GM12865 (cell line): ENCODE data around the gene OTUB2.

ENCODE experiments used
- DNase-seq: peaks from one replicate; pipeline ENCODE4 v3.0.0; 2010; ENCODE audit warnings: low read depth
- H3K4me3 ChIP-seq: 2 replicates; pipeline ENCODE4 v1.5.1; 2011; ENCODE audit warnings: mild to moderate bottlenecking, low read depth, low read length, control low read depth
- TF ChIP-seq, protein P1 (sequence below): IDR thresholded peaks from 2 replicates; pipeline ENCODE4 v1.5.1; 2011; ENCODE audit warnings: low read length, control low read depth, low read depth, inconsistent platforms; ENCODE audit not compliant: insufficient read depth; ENCODE audit errors: missing control alignments

OTUB2 gene

DNA sequence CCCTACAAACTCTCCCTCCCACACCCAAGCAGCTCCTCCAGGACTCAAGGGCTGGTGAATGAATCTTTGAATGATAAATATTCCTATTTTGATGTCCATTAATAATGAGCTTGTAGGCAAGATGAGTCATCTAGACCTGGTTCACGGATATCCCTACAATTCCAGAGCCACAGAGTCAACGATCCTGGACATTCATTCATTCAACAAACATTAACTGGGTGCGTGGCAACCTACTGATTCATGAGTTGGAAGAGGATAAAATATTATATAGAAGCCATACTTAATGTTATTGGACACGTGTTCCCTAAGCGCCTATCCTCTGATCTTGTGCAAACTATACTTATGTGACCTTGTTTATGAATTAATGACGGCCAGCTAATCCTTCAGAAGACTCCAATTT is 420 bp upstream of the OTUB2 start:
- no peak overlapping the region for H3K4me3 ChIP-seq
- TF ChIP-seq, protein P1, sequence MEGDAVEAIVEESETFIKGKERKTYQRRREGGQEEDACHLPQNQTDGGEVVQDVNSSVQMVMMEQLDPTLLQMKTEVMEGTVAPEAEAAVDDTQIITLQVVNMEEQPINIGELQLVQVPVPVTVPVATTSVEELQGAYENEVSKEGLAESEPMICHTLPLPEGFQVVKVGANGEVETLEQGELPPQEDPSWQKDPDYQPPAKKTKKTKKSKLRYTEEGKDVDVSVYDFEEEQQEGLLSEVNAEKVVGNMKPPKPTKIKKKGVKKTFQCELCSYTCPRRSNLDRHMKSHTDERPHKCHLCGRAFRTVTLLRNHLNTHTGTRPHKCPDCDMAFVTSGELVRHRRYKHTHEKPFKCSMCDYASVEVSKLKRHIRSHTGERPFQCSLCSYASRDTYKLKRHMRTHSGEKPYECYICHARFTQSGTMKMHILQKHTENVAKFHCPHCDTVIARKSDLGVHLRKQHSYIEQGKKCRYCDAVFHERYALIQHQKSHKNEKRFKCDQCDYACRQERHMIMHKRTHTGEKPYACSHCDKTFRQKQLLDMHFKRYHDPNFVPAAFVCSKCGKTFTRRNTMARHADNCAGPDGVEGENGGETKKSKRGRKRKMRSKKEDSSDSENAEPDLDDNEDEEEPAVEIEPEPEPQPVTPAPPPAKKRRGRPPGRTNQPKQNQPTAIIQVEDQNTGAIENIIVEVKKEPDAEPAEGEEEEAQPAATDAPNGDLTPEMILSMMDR = no peak
- no peak for DNase-seq

DNA sequence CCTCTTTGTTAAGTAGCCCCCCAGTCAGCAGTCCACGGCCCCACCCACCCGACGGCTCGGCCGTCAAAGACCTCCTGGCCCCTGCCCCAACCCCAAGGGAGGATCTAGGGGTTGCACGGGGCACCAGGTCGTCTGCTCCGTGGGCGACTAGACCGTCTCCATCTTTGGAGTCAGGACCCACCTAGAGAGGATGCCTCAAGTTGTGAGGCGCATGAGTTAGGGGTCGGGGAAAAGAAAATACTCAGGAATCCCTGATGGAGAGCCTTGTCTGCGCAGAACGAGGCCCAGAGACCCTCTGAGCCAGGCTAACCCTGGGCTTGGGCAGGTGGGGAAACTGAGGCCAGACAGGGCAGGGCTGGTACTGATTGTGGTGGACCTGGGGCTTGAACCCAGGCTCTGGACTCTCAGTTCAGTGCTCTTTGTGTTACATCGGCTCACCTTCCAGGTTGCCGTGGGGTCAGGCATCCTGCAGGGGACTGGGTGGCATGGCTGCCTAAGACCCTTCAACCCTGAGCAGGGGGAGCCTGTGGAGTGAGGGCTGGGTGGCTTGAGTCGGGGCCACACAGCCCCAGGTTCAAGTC is 839 bp downstream of the OTUB2 start:
- TF ChIP-seq, protein P1 = no peak
- peak overlapping the region; percentile 58 for H3K4me3 ChIP-seq
- DNase-seq = no peak

DNA sequence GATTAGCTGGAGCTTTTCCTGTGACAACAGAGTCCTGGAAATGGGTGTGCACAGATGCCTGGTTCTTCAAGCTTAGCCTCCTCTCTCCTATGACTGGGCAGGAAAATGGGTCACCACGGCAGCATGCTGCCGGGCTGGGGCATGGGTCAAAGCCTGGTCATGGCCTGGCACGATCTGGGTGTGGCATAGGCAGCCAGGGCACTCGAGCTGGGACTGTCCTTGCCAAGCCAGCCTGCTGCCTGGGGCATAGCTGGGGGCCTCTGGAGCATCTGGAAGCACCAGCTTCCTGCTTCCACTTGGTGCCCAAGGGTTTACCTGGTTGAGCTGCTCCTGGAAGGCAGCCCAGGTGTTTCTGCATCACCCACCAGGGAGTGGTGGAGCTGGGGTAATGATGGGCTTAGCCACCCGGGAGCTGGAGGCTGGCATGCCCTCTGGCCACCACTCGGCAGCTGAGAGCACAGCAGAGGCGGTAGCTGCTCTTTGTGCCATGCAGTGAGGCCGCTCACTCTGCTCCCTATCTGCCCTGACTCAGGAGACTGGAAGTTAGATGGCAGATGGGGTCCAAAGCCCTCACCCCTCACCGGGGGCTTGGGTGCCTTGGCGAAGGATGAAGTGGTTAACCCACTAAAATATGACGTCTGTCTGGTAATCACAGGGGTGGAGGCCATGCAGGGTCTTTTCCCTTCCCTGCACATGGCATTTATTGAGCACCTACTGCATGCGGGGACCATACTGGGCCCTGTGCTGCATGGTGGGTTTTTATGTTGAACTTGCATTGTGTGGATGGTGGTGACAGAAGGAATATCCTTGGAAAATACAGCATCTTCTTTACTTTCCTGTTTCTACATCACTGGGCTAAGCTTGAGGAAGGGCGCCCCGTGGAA is 1.7 kb downstream of the OTUB2 start:
- H3K4me3 ChIP-seq = no peak overlapping the region
- DNase-seq = no peak
- TF ChIP-seq, protein P1 = no peak

DNA sequence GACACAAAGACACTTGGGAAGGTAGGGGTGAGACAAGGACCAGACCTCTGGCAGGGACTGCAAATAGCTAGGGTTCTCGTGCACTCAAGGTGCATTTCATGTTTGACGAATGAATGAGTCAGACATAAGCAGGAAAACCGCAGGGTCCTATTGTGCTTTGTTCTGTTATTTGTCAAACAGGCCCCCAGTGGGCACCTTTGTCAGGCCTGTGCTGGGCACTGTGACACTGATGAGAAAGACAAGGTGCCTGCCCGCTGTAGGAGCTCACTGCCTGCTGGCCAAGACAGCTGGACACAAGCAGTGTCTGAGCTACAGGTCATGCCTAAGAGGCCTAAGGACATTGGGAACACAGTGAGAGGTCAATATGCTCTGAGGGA is 2.3 kb downstream of the OTUB2 start:
- no peak overlapping the region for H3K4me3 ChIP-seq
- TF ChIP-seq, protein P1 = peak; percentile 6
- peak; percentile 71 for DNase-seq

DNA sequence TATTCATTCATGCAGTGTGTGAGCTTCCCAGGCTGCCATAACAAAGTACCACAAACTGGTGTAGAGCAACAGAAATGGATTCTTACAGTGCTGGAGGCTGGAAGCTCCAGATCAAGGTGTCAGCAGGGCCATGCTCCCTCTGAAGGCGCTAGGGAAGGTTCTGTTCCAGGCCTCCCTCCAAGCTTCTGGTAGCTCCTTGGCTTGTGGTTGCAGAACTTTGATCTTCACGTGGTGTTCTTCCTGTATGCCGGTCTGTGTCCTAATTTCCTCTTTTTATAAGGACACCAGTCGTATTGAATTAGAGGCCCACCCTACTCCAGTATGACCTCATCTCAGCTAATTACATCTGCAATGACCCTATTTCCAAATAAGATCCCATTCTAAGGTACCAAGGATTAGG is 3.1 kb downstream of the OTUB2 start:
- TF ChIP-seq, protein P1 = no peak
- no peak overlapping the region for H3K4me3 ChIP-seq
- DNase-seq = no peak

DNA sequence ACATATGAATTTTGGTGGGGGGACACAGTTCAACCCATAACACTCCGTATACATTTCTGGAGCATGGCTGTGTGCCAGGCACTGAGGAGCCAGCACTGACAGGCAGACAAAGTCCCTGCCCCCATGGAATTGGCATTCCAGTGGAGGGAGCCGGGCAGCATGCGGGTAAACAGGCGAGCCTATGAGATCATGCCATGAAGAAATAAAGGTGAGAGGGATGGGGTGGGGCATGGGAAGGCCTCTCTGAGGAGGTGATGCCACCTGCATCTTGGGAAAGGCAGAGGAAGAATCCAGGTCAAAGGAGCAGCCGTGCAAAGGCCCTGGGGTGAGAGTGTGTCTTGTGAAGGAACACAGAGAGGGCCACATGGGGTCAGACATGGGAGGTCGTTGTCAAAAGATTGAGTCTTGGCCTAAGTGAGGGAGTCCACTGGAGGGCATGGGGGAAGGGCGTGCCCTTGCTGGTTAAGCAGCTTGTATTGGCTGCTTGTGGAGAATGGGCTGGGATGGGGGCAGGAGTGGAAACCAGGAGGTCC is 3.6 kb downstream of the OTUB2 start:
- TF ChIP-seq, protein P1 = no peak
- H3K4me3 ChIP-seq = no peak overlapping the region
- DNase-seq = no peak
